Keratinocyte (primary cell): ENCODE results near the gene IL37. TPM values are rescaled to one million over a fixed set of nuclear protein-coding genes. Genes with fewer than 3 reads are reported as not detected.
A peak's percentile ranks its signal among the peaks of the same experiment; 100 is the strongest.

Source experiments
- DNase-seq: peaks from one replicate; pipeline ENCODE4 v3.0.0-alpha.2; 2011; ENCODE audit warnings: low read depth, missing footprints, low spot score
- FAIRE-seq: peaks from 2 replicates; lab custom pipeline; 2011; peaks lifted over from hg19 to GRCh38; lab: Jason Lieb, UNC
- H2AFZ ChIP-seq: 2 replicates; pipeline ENCODE4 v1.6.0; 2012; ENCODE audit warnings: low read length, control low read depth, inconsistent platforms; ENCODE audit not compliant: control insufficient read depth
- H3K27ac ChIP-seq: 2 replicates; pipeline ENCODE4 v1.5.1; 2011; ENCODE audit warnings: low read length; ENCODE audit not compliant: control insufficient read depth, insufficient read depth
- H3K27me3 ChIP-seq: 3 replicates; pipeline ENCODE4 v1.6.0; 2011; ENCODE audit warnings: low read length; ENCODE audit not compliant: control insufficient read depth, insufficient read depth; ENCODE audit errors: extremely low read depth
- H3K36me3 ChIP-seq, 2 experiments: 2 replicates in 1 of 2; 3 replicates in 1 of 2; pipeline ENCODE4 v1.5.1; 2011; ENCODE audit warnings: low read length in 2 of 2, mild to moderate bottlenecking in 1 of 2; ENCODE audit not compliant: control insufficient read depth in 2 of 2, insufficient read depth in 2 of 2; ENCODE audit errors: extremely low read depth in 1 of 2
- H3K4me1 ChIP-seq: 3 replicates; pipeline ENCODE4 v1.5.1; 2011; ENCODE audit warnings: low read length; ENCODE audit not compliant: control insufficient read depth, insufficient read depth; ENCODE audit errors: extremely low read depth
- H3K4me2 ChIP-seq: 3 replicates; pipeline ENCODE4 v1.6.0; 2011; ENCODE audit warnings: low read depth, low read length; ENCODE audit not compliant: control insufficient read depth, insufficient read depth; ENCODE audit errors: extremely low read depth
- H3K4me3 ChIP-seq, 3 experiments: fragments of 200-600 bp in 1 of 3; sonication (generic) in 1 of 3; 2 replicates in 2 of 3; 3 replicates in 1 of 3; pipeline ENCODE4 v1.5.1; 2011 to 2016; ENCODE audit warnings: low read length in 3 of 3, mild to moderate bottlenecking in 3 of 3, control low read depth in 2 of 3, inconsistent platforms in 1 of 3, low read depth in 1 of 3, mixed read lengths in 1 of 3, mixed run types in 1 of 3, moderate library complexity in 1 of 3; ENCODE audit not compliant: control insufficient read depth in 2 of 3, insufficient read depth in 2 of 3; ENCODE audit errors: extremely low read depth in 1 of 3
- H3K79me2 ChIP-seq: 2 replicates; pipeline ENCODE4 v1.6.0; 2012; ENCODE audit warnings: low read length; ENCODE audit not compliant: control insufficient read depth, insufficient read depth
- H3K9ac ChIP-seq: 3 replicates; pipeline ENCODE4 v1.6.0; 2011; ENCODE audit warnings: low read length; ENCODE audit not compliant: control insufficient read depth, insufficient read depth; ENCODE audit errors: extremely low read depth
- H3K9me1 ChIP-seq: 3 replicates; pipeline ENCODE4 v1.6.0; 2011; ENCODE audit warnings: low read length; ENCODE audit not compliant: control insufficient read depth, insufficient read depth; ENCODE audit errors: extremely low read depth
- H3K9me3 ChIP-seq: 2 replicates; pipeline ENCODE4 v1.5.1; 2012; ENCODE audit warnings: low read depth, low read length; ENCODE audit not compliant: control insufficient read depth
- H4K20me1 ChIP-seq: 3 replicates; pipeline ENCODE4 v1.6.0; 2011; ENCODE audit warnings: low read length; ENCODE audit not compliant: control insufficient read depth, insufficient read depth; ENCODE audit errors: extremely low read depth
- CTCF ChIP-seq, 3 experiments: IDR thresholded peaks in 1 of 3; conservative IDR thresholded peaks in 1 of 3; optimal IDR thresholded peaks in 1 of 3; 2 replicates in 2 of 3; 3 replicates in 1 of 3; pipeline versions ENCODE3 to v1.5.1; 2011; ENCODE audit warnings: low read length in 3 of 3, mild to moderate bottlenecking in 3 of 3, moderate library complexity in 2 of 3, control low read depth in 1 of 3, inconsistent platforms in 1 of 3; ENCODE audit not compliant: insufficient read depth in 2 of 3; ENCODE audit errors: extremely low read depth in 1 of 3
- EZH2 ChIP-seq: IDR thresholded peaks from one replicate; pipeline ENCODE4 v1.6.1; 2012; ENCODE audit warnings: inconsistent platforms, mild to moderate bottlenecking, low read length, moderate library complexity
- dilution Hi-C: fragments of 300-500 bp; cut with MboI; formaldehyde crosslinking; loops from one replicate; pipeline ENCODE4 v1.7.0; 2020; ENCODE audit warnings: low sequenced_read_pairs; ENCODE audit not compliant: extremely low pct_ligation_motif_present
- polyA plus RNA-seq, 5 experiments: library from polyadenylated mRNA; depleted of rRNA in 3 of 5; stranded (reverse) in 3 of 5; stranded (forward) in 1 of 5; unstranded in 1 of 5; fragments of >200 nt; gene quantifications; 1 replicate in 1 of 5; 2 replicates in 3 of 5; 3 replicates in 1 of 5; pipeline versions ENCODE4 v1.2.1 to v1.2.3, GENCODE V29; 2011 to 2012; ENCODE audit warnings: missing spikeins in 2 of 5, low read depth in 1 of 5, low replicate concordance in 1 of 5

The IL37 gene
- polyA plus RNA-seq, 1 donor (not counting 4 experiments of a cell fraction or from before 2014, with no cell fraction given), result 0.63 TPM

DNA sequence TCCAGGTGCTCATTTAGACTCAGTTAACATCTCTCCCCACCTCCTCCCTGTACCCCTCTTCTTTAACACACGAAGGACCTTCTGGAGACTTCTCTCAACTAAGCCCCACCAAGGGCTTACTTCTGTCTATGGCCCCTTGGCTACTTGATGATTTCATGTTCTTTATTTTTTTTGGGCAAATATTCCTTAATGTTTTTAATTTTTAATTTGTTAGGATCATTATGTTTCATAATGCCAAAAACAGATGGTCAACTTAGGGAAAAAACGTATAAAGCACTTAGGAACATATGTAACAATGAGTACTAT lies 25.9 kb downstream of the IL37 start:
- no peak overlapping the region for H3K27ac ChIP-seq
- H3K36me3 ChIP-seq, result no peaks in the 10 kb centered on the region
- H3K9me3 ChIP-seq, result no peaks in the 10 kb centered on the region
- no peak overlapping the region for H3K9ac ChIP-seq
- no peaks in the 10 kb centered on the region for H3K27me3 ChIP-seq
- peaks cover 5% of the 10 kb centered on the region for H3K4me1 ChIP-seq
- H2AFZ ChIP-seq, result no peak overlapping the region
- dilution Hi-C loops, result no loop called here
- DNase-seq (no peak), FAIRE-seq (no peak)
- no peaks in the 10 kb centered on the region for H3K9me1 ChIP-seq
- H3K4me3 ChIP-seq, result no peak overlapping the region
- H3K79me2 ChIP-seq, result no peaks in the 10 kb centered on the region
- H3K4me2 ChIP-seq, result no peak overlapping the region
- TF ChIP-seq EZH2 (no peak), CTCF (optimal IDR thresholded peaks at IDR 0.05 in 1 of 3, IDR thresholded peaks at IDR 0.05 in 1 of 3, conservative IDR thresholded peaks at IDR 0.05 in 1 of 3; ENCODE audit: extremely low read depth in 1 of 3, insufficient read depth in 2 of 3, low read length in 3 of 3) (no peak)
- H4K20me1 ChIP-seq, result no peaks in the 10 kb centered on the region

GRCh38 chr2:112938904-112939303 lies 27.9 kb downstream of the IL37 start:
- Histone ChIP-seq H3K9ac (no peak overlapping the region), H3K27me3 (no peaks in the 10 kb centered on the region), H3K36me3 (no peaks in the 10 kb centered on the region), H3K4me2 (no peak overlapping the region), H3K79me2 (no peaks in the 10 kb centered on the region), H3K9me1 (no peaks in the 10 kb centered on the region), H3K4me1 (peaks cover 15% of the 10 kb centered on the region), H2AFZ (no peak overlapping the region), H3K9me3 (no peaks in the 10 kb centered on the region), H3K27ac (no peak overlapping the region), H4K20me1 (no peaks in the 10 kb centered on the region), H3K4me3 (no peak overlapping the region)
- dilution Hi-C loops, result no loop called here
- peak; percentile 57 for DNase-seq
- FAIRE-seq, result peak; percentile 86
- TF ChIP-seq EZH2, result no peak
- TF ChIP-seq CTCF (optimal IDR thresholded peaks at IDR 0.05 in 1 of 3, IDR thresholded peaks at IDR 0.05 in 1 of 3, conservative IDR thresholded peaks at IDR 0.05 in 1 of 3; ENCODE audit: extremely low read depth in 1 of 3, insufficient read depth in 2 of 3, low read length in 3 of 3), result no peak
